ENCODE data around the gene RAB31. TPM values are rescaled to one million over a fixed set of nuclear protein-coding genes. Genes with fewer than 3 reads are reported as not detected.

RAB31 gene
- total RNA-seq, 1 experiment from 2014 or later, result 2.3 TPM

DNA sequence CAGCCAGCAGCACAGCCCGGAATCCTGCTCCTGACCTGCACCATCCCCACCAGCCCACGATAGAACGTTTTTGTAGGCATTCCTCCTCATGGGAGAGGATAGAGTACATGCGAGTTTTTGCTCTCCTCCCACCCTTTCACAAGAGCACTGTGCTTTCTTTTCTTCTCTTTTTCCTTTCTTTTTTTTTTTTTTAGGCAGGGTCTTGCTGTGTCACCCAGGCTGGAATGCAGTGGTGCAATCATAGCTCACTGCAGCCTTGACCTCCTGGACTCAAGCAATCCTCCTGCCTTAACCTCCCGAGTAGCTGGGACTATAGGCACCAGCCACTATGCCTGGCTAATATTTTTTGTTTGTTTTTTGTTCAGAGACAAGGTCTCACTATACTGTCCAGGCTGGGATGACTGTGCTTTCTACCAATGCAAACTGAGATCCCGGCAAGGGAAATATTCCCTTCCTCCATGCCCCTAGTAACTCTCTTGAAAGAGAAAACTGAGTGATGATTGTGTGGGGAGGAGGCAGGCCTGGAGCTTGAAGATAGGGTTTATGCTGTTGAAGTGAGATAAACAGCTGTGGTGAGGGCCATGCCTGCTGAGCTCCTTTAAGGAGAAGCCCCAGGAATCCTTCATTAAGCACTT, 95.1 kb downstream of the RAB31 start:
- H3K27me3 Mint-ChIP-seq (ENCODE audit: unreplicated experiment), result no peaks in the 10 kb centered on the region
- DNase-seq, result no peak
- H3K9me3 Mint-ChIP-seq (ENCODE audit: low read depth, unreplicated experiment), result no peaks in the 10 kb centered on the region
- BruUV-seq (replicated peaks), result no TSS peak
- intact Hi-C loops (cut with micrococcal nuclease; ENCODE audit: unreplicated experiment), result no loop called here
- no peak overlapping the region for H3K27ac Mint-ChIP-seq (ENCODE audit: unreplicated experiment)
- H3K36me3 Mint-ChIP-seq (ENCODE audit: insufficient read depth, unreplicated experiment), result no peaks in the 10 kb centered on the region
- TF ChIP-seq, protein P1, sequence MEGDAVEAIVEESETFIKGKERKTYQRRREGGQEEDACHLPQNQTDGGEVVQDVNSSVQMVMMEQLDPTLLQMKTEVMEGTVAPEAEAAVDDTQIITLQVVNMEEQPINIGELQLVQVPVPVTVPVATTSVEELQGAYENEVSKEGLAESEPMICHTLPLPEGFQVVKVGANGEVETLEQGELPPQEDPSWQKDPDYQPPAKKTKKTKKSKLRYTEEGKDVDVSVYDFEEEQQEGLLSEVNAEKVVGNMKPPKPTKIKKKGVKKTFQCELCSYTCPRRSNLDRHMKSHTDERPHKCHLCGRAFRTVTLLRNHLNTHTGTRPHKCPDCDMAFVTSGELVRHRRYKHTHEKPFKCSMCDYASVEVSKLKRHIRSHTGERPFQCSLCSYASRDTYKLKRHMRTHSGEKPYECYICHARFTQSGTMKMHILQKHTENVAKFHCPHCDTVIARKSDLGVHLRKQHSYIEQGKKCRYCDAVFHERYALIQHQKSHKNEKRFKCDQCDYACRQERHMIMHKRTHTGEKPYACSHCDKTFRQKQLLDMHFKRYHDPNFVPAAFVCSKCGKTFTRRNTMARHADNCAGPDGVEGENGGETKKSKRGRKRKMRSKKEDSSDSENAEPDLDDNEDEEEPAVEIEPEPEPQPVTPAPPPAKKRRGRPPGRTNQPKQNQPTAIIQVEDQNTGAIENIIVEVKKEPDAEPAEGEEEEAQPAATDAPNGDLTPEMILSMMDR (IDR thresholded peaks at IDR 0.05; ENCODE audit: unreplicated experiment), result no peak
- no peak overlapping the region for H3K4me3 Mint-ChIP-seq (ENCODE audit: low read depth, unreplicated experiment)
- CTCF ChIA-PET, result no interaction called here
- H3K4me1 Mint-ChIP-seq (ENCODE audit: low read depth, unreplicated experiment), result peaks cover 9% of the 10 kb centered on the region

DNA sequence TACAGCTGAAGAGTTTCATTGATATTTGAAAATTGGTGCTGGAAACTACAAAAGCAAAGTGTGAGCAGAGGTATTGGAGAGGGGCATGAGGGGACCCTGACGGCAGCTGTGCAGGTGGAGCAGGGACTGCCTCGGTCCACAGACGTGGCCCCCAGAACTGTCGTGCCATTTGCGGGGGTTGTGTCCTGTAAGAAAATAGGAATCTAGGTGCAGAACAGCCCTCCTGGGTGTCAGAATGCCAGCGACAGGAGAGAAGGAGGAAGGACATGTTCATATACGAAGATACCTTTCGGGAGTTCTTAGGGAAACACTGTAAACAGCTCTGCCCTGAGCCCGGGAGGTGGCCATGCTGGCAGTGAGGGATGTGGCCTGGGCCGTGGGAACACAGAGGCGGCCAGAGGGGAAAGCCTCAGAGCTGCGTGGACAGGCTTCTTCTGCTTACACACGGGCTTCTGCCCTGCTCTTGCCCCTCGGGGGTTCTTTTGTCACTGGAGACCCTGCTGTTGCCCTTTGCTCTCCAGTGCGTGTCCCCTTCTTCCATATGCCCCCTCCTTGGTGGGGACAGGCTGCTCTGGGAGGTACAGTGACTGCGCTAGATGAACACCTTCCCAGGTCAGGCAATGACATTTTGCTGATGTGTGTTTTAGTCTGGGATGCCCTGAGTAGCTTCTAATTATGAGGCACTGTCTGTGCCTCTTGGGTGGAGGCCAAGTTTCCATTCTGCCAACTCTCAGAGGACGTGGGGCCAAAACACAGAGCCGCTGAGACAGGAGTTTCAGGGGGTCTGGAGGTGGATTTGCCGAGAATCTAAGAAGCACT, 95.8 kb downstream of the RAB31 start:
- no peak for DNase-seq
- TF ChIP-seq, protein P1 (IDR thresholded peaks at IDR 0.05; ENCODE audit: unreplicated experiment), result no peak
- H3K4me1 Mint-ChIP-seq (ENCODE audit: low read depth, unreplicated experiment), result peaks cover 9% of the 10 kb centered on the region
- H3K4me3 Mint-ChIP-seq (ENCODE audit: low read depth, unreplicated experiment), result no peak overlapping the region
- intact Hi-C loops (cut with micrococcal nuclease; ENCODE audit: unreplicated experiment), result no loop called here
- BruUV-seq (replicated peaks), result no TSS peak
- no peak overlapping the region for H3K27ac Mint-ChIP-seq (ENCODE audit: unreplicated experiment)
- no peaks in the 10 kb centered on the region for H3K36me3 Mint-ChIP-seq (ENCODE audit: insufficient read depth, unreplicated experiment)
- CTCF ChIA-PET, result interaction anchor here (0.5 kb wide), 1 partner anchor 273 kb away, joined by 3 read pairs; no protein-coding TSS in a partner anchor
- no peaks in the 10 kb centered on the region for H3K27me3 Mint-ChIP-seq (ENCODE audit: unreplicated experiment)
- no peaks in the 10 kb centered on the region for H3K9me3 Mint-ChIP-seq (ENCODE audit: low read depth, unreplicated experiment)

DNA sequence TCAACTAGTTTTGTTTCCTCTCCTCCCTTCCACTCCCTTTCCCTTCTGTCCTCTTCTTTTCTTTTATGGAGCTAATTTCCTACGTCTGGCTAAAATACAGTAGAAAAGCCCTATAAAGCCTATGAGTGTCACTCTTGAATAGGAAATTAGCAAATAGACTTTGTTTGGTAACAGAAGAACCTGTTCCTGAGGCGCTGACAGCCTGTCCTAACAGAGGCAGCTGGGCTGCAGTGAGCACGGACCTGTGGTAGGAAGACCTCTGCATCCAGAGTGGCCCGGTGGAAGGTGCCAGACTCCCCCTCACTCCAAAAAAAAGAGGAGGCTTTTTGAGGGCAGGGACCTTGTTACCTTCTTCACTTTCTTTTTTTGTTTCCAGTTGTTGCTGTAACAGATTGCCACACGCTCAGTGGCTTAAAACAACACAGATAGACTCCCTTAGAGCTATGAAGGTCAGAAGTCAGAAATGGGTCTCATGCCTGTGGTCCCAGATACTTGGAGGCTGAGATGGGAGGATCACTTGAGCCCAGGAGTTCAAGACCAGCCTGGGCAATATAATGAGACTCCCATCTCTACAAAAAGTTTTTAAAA, 96.5 kb downstream of the RAB31 start:
- H3K27me3 Mint-ChIP-seq (ENCODE audit: unreplicated experiment), result no peaks in the 10 kb centered on the region
- H3K4me1 Mint-ChIP-seq (ENCODE audit: low read depth, unreplicated experiment), result peaks cover 9% of the 10 kb centered on the region
- no peak overlapping the region for H3K27ac Mint-ChIP-seq (ENCODE audit: unreplicated experiment)
- intact Hi-C loops (cut with micrococcal nuclease; ENCODE audit: unreplicated experiment), result no loop called here
- no peak overlapping the region for H3K4me3 Mint-ChIP-seq (ENCODE audit: low read depth, unreplicated experiment)
- TF ChIP-seq, protein P1 (IDR thresholded peaks at IDR 0.05; ENCODE audit: unreplicated experiment), result no peak
- no peaks in the 10 kb centered on the region for H3K9me3 Mint-ChIP-seq (ENCODE audit: low read depth, unreplicated experiment)
- no peaks in the 10 kb centered on the region for H3K36me3 Mint-ChIP-seq (ENCODE audit: insufficient read depth, unreplicated experiment)
- CTCF ChIA-PET, result no interaction called here
- no peak for DNase-seq
- BruUV-seq (replicated peaks), result no TSS peak

DNA sequence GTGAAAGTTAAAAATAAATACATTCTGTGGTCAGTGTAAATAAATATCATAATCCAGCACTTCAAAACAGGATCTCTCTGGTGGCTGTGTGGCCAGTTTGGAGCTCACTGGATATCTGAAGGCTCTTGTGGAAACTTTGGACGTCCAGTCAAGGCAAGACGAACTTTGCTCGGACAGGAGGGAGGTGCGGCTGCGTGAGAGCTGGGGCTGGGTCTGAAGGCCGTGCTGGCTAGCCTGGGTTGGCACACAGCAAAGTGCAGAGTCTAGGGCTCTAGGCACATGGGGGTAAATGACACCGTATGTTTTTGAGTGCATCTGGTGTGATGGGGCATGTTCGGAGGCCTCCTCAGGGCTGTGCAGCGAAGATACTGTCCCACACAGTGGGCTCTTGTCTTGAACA, 98.8 kb downstream of the RAB31 start:
- H3K27ac Mint-ChIP-seq (ENCODE audit: unreplicated experiment), result no peak overlapping the region
- no peak for DNase-seq
- TF ChIP-seq, protein P1 (IDR thresholded peaks at IDR 0.05; ENCODE audit: unreplicated experiment), result no peak
- BruUV-seq (replicated peaks), result no TSS peak
- H3K4me1 Mint-ChIP-seq (ENCODE audit: low read depth, unreplicated experiment), result peaks cover 9% of the 10 kb centered on the region
- H3K4me3 Mint-ChIP-seq (ENCODE audit: low read depth, unreplicated experiment), result no peak overlapping the region
- intact Hi-C loops (cut with micrococcal nuclease; ENCODE audit: unreplicated experiment), result no loop called here
- H3K9me3 Mint-ChIP-seq (ENCODE audit: low read depth, unreplicated experiment), result no peaks in the 10 kb centered on the region
- CTCF ChIA-PET, result interaction anchor here (0.6 kb wide), 1 partner anchor 66 kb away, joined by 4 read pairs; no protein-coding TSS in a partner anchor
- H3K36me3 Mint-ChIP-seq (ENCODE audit: insufficient read depth, unreplicated experiment), result no peaks in the 10 kb centered on the region
- H3K27me3 Mint-ChIP-seq (ENCODE audit: unreplicated experiment), result no peaks in the 10 kb centered on the region

All from Calu3 (cell line).